HG03469 (cell line): ENCODE data around the gene DUSP1.

Source experiments
- ATAC-seq: cut with Tn5 transposase; IDR thresholded peaks from one replicate; pipeline ENCODE4 v1.9.1; 2021; ENCODE audit warnings: mild to moderate bottlenecking, moderate library complexity, moderate number of reproducible peaks; ENCODE audit not compliant: unreplicated experiment

The DUSP1 gene

GRCh38 chr5:172745838-172746237 is 25.2 kb downstream of the DUSP1 start:
- no peak for ATAC-seq

GRCh38 chr5:172745406-172745805 is 25.6 kb downstream of the DUSP1 start:
- no peak for ATAC-seq

GRCh38 chr5:172744123-172745104 is 26.6 kb downstream of the DUSP1 start:
- ATAC-seq, result no peak

- no peak for ATAC-seq
These were observed 27.7 kb downstream of the DUSP1 start for GRCh38 chr5:172743112-172743959.

- no peak for ATAC-seq
These were observed 29.8 kb downstream of the DUSP1 start for GRCh38 chr5:172741206-172741582.

GRCh38 chr5:172740428-172741205 is 30.4 kb downstream of the DUSP1 start:
- ATAC-seq, result no peak

GRCh38 chr5:172739375-172739774 is 31.6 kb downstream of the DUSP1 start:
- ATAC-seq, result no peak

GRCh38 chr5:172736508-172737135 is 34.4 kb downstream of the DUSP1 start:
- ATAC-seq, result no peak

- no peak for ATAC-seq
These were observed 35.7 kb downstream of the DUSP1 start for GRCh38 chr5:172735141-172735831.

- ATAC-seq, result no peak
These were observed 37.0 kb downstream of the DUSP1 start for GRCh38 chr5:172733974-172734346.

- no peak for ATAC-seq
These were observed 37.6 kb downstream of the DUSP1 start for GRCh38 chr5:172733131-172733973.

GRCh38 chr5:172732201-172732865 is 38.7 kb downstream of the DUSP1 start:
- no peak for ATAC-seq

GRCh38 chr5:172731680-172732074 is 39.3 kb downstream of the DUSP1 start:
- no peak for ATAC-seq

GRCh38 chr5:172730981-172731679 is 39.9 kb downstream of the DUSP1 start:
- ATAC-seq, result no peak

GRCh38 chr5:172730222-172730621 is 40.8 kb downstream of the DUSP1 start:
- no peak for ATAC-seq

GRCh38 chr5:172729588-172729987 is 41.4 kb downstream of the DUSP1 start:
- ATAC-seq, result no peak

GRCh38 chr5:172728481-172729241 is 42.3 kb downstream of the DUSP1 start:
- ATAC-seq, result no peak
